CD8-positive, alpha-beta memory T cell (primary cell): ENCODE measurements around the gene FANCI. TPM values are rescaled to one million over a fixed set of nuclear protein-coding genes. Genes with fewer than 3 reads are reported as not detected.
"Not testable (repeated sequence)": the region's sequence is repeated elsewhere in the genome, so short reads cannot be mapped to it uniquely, and the experiment has no call there.

ENCODE experiments used
- CTCF ChIA-PET: fragments of 350-600 bp; sonication (Branson Sonifier 250); formaldehyde crosslinking; loops from one replicate; lab custom pipeline; 2021; ENCODE audit warnings: antibody characterized with exemption; lab: Charles Lee
- POLR2A ChIA-PET: fragments of 350-600 bp; sonication (Branson Sonifier 250); formaldehyde crosslinking; loops from one replicate; lab custom pipeline; 2021; ENCODE audit warnings: antibody characterized with exemption; lab: Charles Lee
- DNase-seq, 5 donors: peaks; one replicate each; pipeline versions ENCODE4 v3.0.0 to v3.0.0-alpha.2; 2020 to 2022; ENCODE audit warnings: mixed read lengths in 1 of 5
- H3K27ac ChIP-seq: one replicate; pipeline ENCODE4 v1.7.0; 2013; ENCODE audit warnings: low read depth, mild to moderate bottlenecking, low read length, moderate library complexity
- H3K27me3 ChIP-seq: 2 replicates; pipeline ENCODE4 v1.7.0; 2013; ENCODE audit warnings: low read length, mild to moderate bottlenecking; ENCODE audit not compliant: insufficient read depth, poor library complexity, severe bottlenecking
- H3K36me3 ChIP-seq: 2 replicates; pipeline ENCODE4 v1.7.0; 2013; ENCODE audit warnings: mild to moderate bottlenecking, low read length, moderate library complexity; ENCODE audit not compliant: insufficient read depth
- H3K4me1 ChIP-seq: 2 replicates; pipeline ENCODE4 v1.7.0; 2013; ENCODE audit warnings: mild to moderate bottlenecking, low read length, moderate library complexity; ENCODE audit not compliant: insufficient read depth
- H3K4me3 ChIP-seq: 2 replicates; pipeline ENCODE4 v1.7.0; 2013; ENCODE audit warnings: mild to moderate bottlenecking, low read length
- H3K9me3 ChIP-seq: 2 replicates; pipeline ENCODE4 v1.7.0; 2013; ENCODE audit warnings: mild to moderate bottlenecking, low read length
- H3K27ac Mint-ChIP-seq, 8 donors: one replicate each; pipeline ENCODE4 v1.8.0; 2020 to 2021; ENCODE audit warnings: mixed read lengths in 8 of 8, mild to moderate bottlenecking in 6 of 8, inconsistent platforms in 3 of 8, moderate library complexity in 3 of 8
- H3K27me3 Mint-ChIP-seq, 2 donors: one replicate each; pipeline ENCODE4 v1.8.0; 2020 to 2021; ENCODE audit warnings: mixed read lengths in 2 of 2, mild to moderate bottlenecking in 1 of 2, moderate library complexity in 1 of 2
- H3K36me3 Mint-ChIP-seq, 3 donors: one replicate each; pipeline ENCODE4 v1.8.0; 2020 to 2021; ENCODE audit warnings: mixed read lengths in 3 of 3, inconsistent platforms in 1 of 3, mild to moderate bottlenecking in 1 of 3
- H3K4me1 Mint-ChIP-seq, 3 donors: one replicate each; pipeline ENCODE4 v1.8.0; 2020 to 2021; ENCODE audit warnings: mixed read lengths in 3 of 3, inconsistent platforms in 1 of 3, mild to moderate bottlenecking in 1 of 3
- H3K4me3 Mint-ChIP-seq, 7 donors: one replicate each; pipeline ENCODE4 v1.8.0; 2020 to 2021; ENCODE audit warnings: mixed read lengths in 7 of 7, mild to moderate bottlenecking in 6 of 7, moderate library complexity in 4 of 7, inconsistent platforms in 2 of 7
- H3K9me3 Mint-ChIP-seq, 5 donors: one replicate each; pipeline ENCODE4 v1.8.0; 2020 to 2022; ENCODE audit warnings: mixed read lengths in 5 of 5, mild to moderate bottlenecking in 3 of 5, moderate library complexity in 2 of 5, inconsistent platforms in 1 of 5
- polyA plus RNA-seq: library from polyadenylated mRNA; unstranded; fragments of 300-500 nt; fragmentation: Illumina TruSeq; gene quantifications from one replicate; pipeline ENCODE4 v1.2.3, GENCODE V29; 2021
- total RNA-seq, 2 experiments: library from RNA; stranded (reverse); gene quantifications; one replicate each; pipeline ENCODE4 v1.2.3, GENCODE V29; 2021

The FANCI gene
- total and polyA plus RNA-seq, 3 experiments from 2014 or later: 6.7 to 145 (median 140) TPM

GRCh38 chr15:89225588-89225987 lies 18.2 kb upstream of the FANCI start:
- H3K9me3 ChIP-seq: no peaks in the 10 kb centered on the region
- Mint-ChIP-seq H3K4me3 (no peak overlapping the region), H3K9me3 (no peaks in the 10 kb centered on the region), H3K4me1 (no peaks in the 10 kb centered on the region), H3K27ac (no peak overlapping the region), H3K36me3 (no peaks in the 10 kb centered on the region), H3K27me3 (peaks cover 8 to 14% of the 10 kb centered on the region in 2 donors)
- no peaks in the 10 kb centered on the region for H3K4me1 ChIP-seq
- H3K36me3 ChIP-seq: no peaks in the 10 kb centered on the region
- ChIA-PET POLR2A (no interaction called here), CTCF (interaction anchor here (4.1 kb wide), 1 partner anchor 19 kb away, joined by 18 read pairs; no protein-coding TSS in a partner anchor)
- no peaks in the 10 kb centered on the region for H3K27me3 ChIP-seq
- no peak overlapping the region for H3K27ac ChIP-seq
- DNase-seq: no peak
- H3K4me3 ChIP-seq: no peak overlapping the region

GRCh38 chr15:89226359-89227221 lies 17.2 kb upstream of the FANCI start:
- ChIA-PET CTCF (interaction anchor here (1.9 kb wide), 1 partner anchor 20 kb away, joined by 7 read pairs; no protein-coding TSS in a partner anchor), POLR2A (no interaction called here)
- no peaks in the 10 kb centered on the region for H3K4me1 ChIP-seq
- no peaks in the 10 kb centered on the region for H3K9me3 Mint-ChIP-seq
- H3K36me3 Mint-ChIP-seq: no peaks in the 10 kb centered on the region
- no peaks in the 10 kb centered on the region for H3K9me3 ChIP-seq
- H3K27me3 ChIP-seq: no peaks in the 10 kb centered on the region
- H3K27ac Mint-ChIP-seq: no peak overlapping the region
- no peaks in the 10 kb centered on the region for H3K4me1 Mint-ChIP-seq
- H3K36me3 ChIP-seq: no peaks in the 10 kb centered on the region
- DNase-seq: no peak
- peaks cover 9 to 14% of the 10 kb centered on the region in 2 donors for H3K27me3 Mint-ChIP-seq
- no peak overlapping the region for H3K4me3 Mint-ChIP-seq
- no peak overlapping the region for H3K27ac ChIP-seq
- no peak overlapping the region for H3K4me3 ChIP-seq

GRCh38 chr15:89227425-89227824 lies 16.4 kb upstream of the FANCI start:
- no peaks in the 10 kb centered on the region for H3K36me3 Mint-ChIP-seq
- POLR2A ChIA-PET: no interaction called here
- CTCF ChIA-PET: interaction anchor here (1.9 kb wide), 1 partner anchor 21 kb away, joined by 7 read pairs; no protein-coding TSS in a partner anchor
- H3K9me3 ChIP-seq: no peaks in the 10 kb centered on the region
- no peaks in the 10 kb centered on the region for H3K36me3 ChIP-seq
- no peaks in the 10 kb centered on the region for H3K9me3 Mint-ChIP-seq
- no peaks in the 10 kb centered on the region for H3K4me1 Mint-ChIP-seq
- no peak overlapping the region for H3K27ac ChIP-seq
- no peaks in the 10 kb centered on the region for H3K4me1 ChIP-seq
- no peak for DNase-seq
- no peak overlapping the region for H3K4me3 ChIP-seq
- peaks cover 12 to 16% of the 10 kb centered on the region in 2 donors for H3K27me3 Mint-ChIP-seq
- H3K27ac Mint-ChIP-seq: peak overlapping the region in 1 of 8 donors; percentile 70
- H3K27me3 ChIP-seq: no peaks in the 10 kb centered on the region
- no peak overlapping the region for H3K4me3 Mint-ChIP-seq

- no peaks in the 10 kb centered on the region for H3K9me3 Mint-ChIP-seq
- H3K4me3 Mint-ChIP-seq: no peak overlapping the region
- Histone ChIP-seq H3K36me3 (no peaks in the 10 kb centered on the region), H3K9me3 (no peaks in the 10 kb centered on the region), H3K27ac (no peak overlapping the region), H3K27me3 (no peaks in the 10 kb centered on the region), H3K4me1 (no peaks in the 10 kb centered on the region), H3K4me3 (no peak overlapping the region)
- H3K36me3 Mint-ChIP-seq: no peaks in the 10 kb centered on the region
- H3K27ac Mint-ChIP-seq: peak overlapping the region in 1 of 8 donors; percentile 48
- no peak for DNase-seq
- no peaks in the 10 kb centered on the region for H3K4me1 Mint-ChIP-seq
- ChIA-PET POLR2A (no interaction called here), CTCF (no interaction called here)
- peaks cover 17 to 19% of the 10 kb centered on the region in 2 donors for H3K27me3 Mint-ChIP-seq
These were observed 13.5 kb upstream of the FANCI start for GRCh38 chr15:89230277-89230676.

GRCh38 chr15:89231832-89232231 lies 11.9 kb upstream of the FANCI start:
- H3K27ac ChIP-seq: no peak overlapping the region
- H3K27ac Mint-ChIP-seq: no peak overlapping the region

GRCh38 chr15:89239883-89240810 lies 3.6 kb upstream of the FANCI start:
- Mint-ChIP-seq H3K4me3 (peak overlapping the region in 1 of 7 donors; percentile 45), H3K36me3 (peaks cover 0 to 11% (median 0%) of the 10 kb centered on the region in 3 donors), H3K4me1 (peaks cover 16 to 25% (median 20%) of the 10 kb centered on the region in 3 donors)
- CTCF ChIA-PET: interaction anchor here (0.8 to 1.4 kb wide), 2 partner anchors 33 to 119 kb away, joined by 3 read pairs; no protein-coding TSS in a partner anchor
- H3K9me3 Mint-ChIP-seq, H3K27ac Mint-ChIP-seq, H3K36me3 ChIP-seq, DNase-seq, H3K9me3 ChIP-seq, H3K27ac ChIP-seq, H3K4me3 ChIP-seq, POLR2A ChIA-PET, H3K27me3 Mint-ChIP-seq, H3K27me3 ChIP-seq: not testable (repeated sequence)
- H3K4me1 ChIP-seq: peaks cover 14% of the 10 kb centered on the region

More at GRCh38 chr15:89231832-89232231, 11.9 kb upstream of the FANCI start:
- Mint-ChIP-seq H3K36me3 (no peaks in the 10 kb centered on the region), H3K4me3 (no peak overlapping the region), H3K4me1 (no peaks in the 10 kb centered on the region), H3K27me3 (peaks cover 17 to 23% of the 10 kb centered on the region in 2 donors), H3K9me3 (no peaks in the 10 kb centered on the region)
- ChIA-PET CTCF (interaction anchor here (1.5 kb wide), 1 partner anchor 25 kb away, joined by 3 read pairs; no protein-coding TSS in a partner anchor), POLR2A (no interaction called here)
- Histone ChIP-seq H3K9me3 (no peaks in the 10 kb centered on the region), H3K4me1 (no peaks in the 10 kb centered on the region), H3K36me3 (no peaks in the 10 kb centered on the region), H3K27me3 (no peaks in the 10 kb centered on the region), H3K4me3 (no peak overlapping the region)
- DNase-seq: no peak

- Mint-ChIP-seq H3K4me1 (peaks cover 24 to 35% (median 27%) of the 10 kb centered on the region in 3 donors), H3K9me3 (peaks cover 0 to 2% (median 0%) of the 10 kb centered on the region in 5 donors), H3K27me3 (no peaks in the 10 kb centered on the region), H3K4me3 (peak overlapping the region; percentile 89 to 97 (median 94)), H3K27ac (peak overlapping the region in 6 of 8 donors; percentile 49 to 90 (median 83)), H3K36me3 (peaks cover 0 to 15% (median 2%) of the 10 kb centered on the region in 3 donors)
- POLR2A ChIA-PET: interaction anchor here (1.1 kb wide), 1 partner anchor 36 kb away, joined by 3 read pairs; no protein-coding TSS in a partner anchor
- Histone ChIP-seq H3K4me1 (peaks cover 14% of the 10 kb centered on the region), H3K27me3 (no peaks in the 10 kb centered on the region), H3K36me3 (no peaks in the 10 kb centered on the region), H3K4me3 (peak overlapping the region; percentile 80), H3K9me3 (no peaks in the 10 kb centered on the region), H3K27ac (peak overlapping the region; percentile 56)
- CTCF ChIA-PET: no interaction called here
- DNase-seq: no peak
These were observed 611 bp upstream of the FANCI start for GRCh38 chr15:89243046-89243690.
